ENCODE data around the gene TOM1L2.
"Not testable (repeated sequence)": the region's sequence is repeated elsewhere in the genome, so short reads cannot be mapped to it uniquely, and the experiment has no call there.

TOM1L2 gene

DNA sequence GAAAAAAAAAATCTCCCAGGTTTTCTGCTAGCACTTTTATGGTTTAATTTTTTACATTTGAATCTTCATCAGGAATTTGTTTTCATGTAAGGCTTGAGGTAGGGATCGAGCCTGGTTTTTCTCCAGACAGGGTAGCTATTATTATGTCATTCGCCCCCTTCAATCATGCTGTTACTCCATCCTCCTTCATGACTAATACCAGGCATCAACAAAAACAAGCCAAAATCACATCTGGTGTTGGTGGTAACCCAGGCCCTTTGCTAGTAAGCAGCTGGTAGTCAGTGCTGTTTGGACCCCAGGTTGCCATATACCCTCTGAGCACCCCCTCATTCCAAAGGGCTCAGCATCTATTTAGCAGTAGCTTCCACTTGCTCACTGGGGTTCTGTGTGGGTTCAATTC is 30.0 kb upstream of the TOM1L2 start:
- H3K9ac ChIP-seq (ENCODE audit: low read length) = no peak overlapping the region
- no CpG with 5 or more reads among the region's 2 CpGs for WGBS (ENCODE audit: extremely low coverage, insufficient coverage, low lambda C conversion rate)
- H2BK120ac ChIP-seq (ENCODE audit: low read depth, low read length) = no peak overlapping the region
- H3K23ac ChIP-seq (ENCODE audit: low read length) = no peak overlapping the region
- no peaks in the 10 kb centered on the region for H3K4me1 ChIP-seq (ENCODE audit: control insufficient read depth, low read depth, low read length)
- no peak overlapping the region for H2AK5ac ChIP-seq (ENCODE audit: low read length)
- no peak overlapping the region for H3K4me2 ChIP-seq (ENCODE audit: low read length)
- H3K79me2 ChIP-seq (ENCODE audit: control insufficient read depth, insufficient read depth, low read length) = no peaks in the 10 kb centered on the region
- no peaks in the 10 kb centered on the region for H3K27me3 ChIP-seq (ENCODE audit: insufficient read depth, low read length, poor library complexity)
- no peak overlapping the region for H4K8ac ChIP-seq (ENCODE audit: low read depth, low read length)
- no peak for DNase-seq
- H3K27ac ChIP-seq (ENCODE audit: low read depth, low read length) = no peak overlapping the region
- no peak overlapping the region for H3K18ac ChIP-seq (ENCODE audit: low read length)
- H3K4ac ChIP-seq (ENCODE audit: low read depth, low read length) = no peak overlapping the region
- H4K5ac ChIP-seq (ENCODE audit: low read length) = no peak overlapping the region
- no peak overlapping the region for H2BK15ac ChIP-seq (replicated peaks; ENCODE audit: low read depth)
- no peak overlapping the region for H2BK5ac ChIP-seq (ENCODE audit: low read length)
- H3K56ac ChIP-seq (ENCODE audit: low read length) = no peak overlapping the region
- H3K4me3 ChIP-seq (ENCODE audit: low read length) = no peak overlapping the region
- H3K79me1 ChIP-seq (ENCODE audit: low read length) = no peaks in the 10 kb centered on the region
- H3K36me3 ChIP-seq (ENCODE audit: control insufficient read depth, insufficient read depth, low read length) = no peaks in the 10 kb centered on the region

GRCh38 chr17:18000030-18000408 is 27.8 kb upstream of the TOM1L2 start:
- no CpG with 5 or more reads among the region's 8 CpGs for WGBS (ENCODE audit: extremely low coverage, insufficient coverage, low lambda C conversion rate)
- Histone ChIP-seq H2BK5ac (ENCODE audit: low read length) (no peak overlapping the region), H3K27ac (ENCODE audit: low read depth, low read length) (no peak overlapping the region), H3K4ac (ENCODE audit: low read depth, low read length) (no peak overlapping the region), H2BK120ac (ENCODE audit: low read depth, low read length) (no peak overlapping the region), H3K56ac (ENCODE audit: low read length) (no peak overlapping the region), H2BK15ac (replicated peaks; ENCODE audit: low read depth) (no peak overlapping the region), H3K4me3 (ENCODE audit: low read length) (no peak overlapping the region), H3K4me1 (ENCODE audit: control insufficient read depth, low read depth, low read length) (no peaks in the 10 kb centered on the region), H2AK5ac (ENCODE audit: low read length) (no peak overlapping the region), H3K4me2 (ENCODE audit: low read length) (no peak overlapping the region), H3K9ac (ENCODE audit: low read length) (no peak overlapping the region), H3K18ac (ENCODE audit: low read length) (no peak overlapping the region), H4K8ac (ENCODE audit: low read depth, low read length) (no peak overlapping the region), H3K79me2 (ENCODE audit: control insufficient read depth, insufficient read depth, low read length) (no peaks in the 10 kb centered on the region), H3K23ac (ENCODE audit: low read length) (no peak overlapping the region), H3K36me3 (ENCODE audit: control insufficient read depth, insufficient read depth, low read length) (no peaks in the 10 kb centered on the region), H3K27me3 (ENCODE audit: insufficient read depth, low read length, poor library complexity) (no peaks in the 10 kb centered on the region), H3K79me1 (ENCODE audit: low read length) (no peaks in the 10 kb centered on the region), H4K5ac (ENCODE audit: low read length) (no peak overlapping the region)
- DNase-seq = no peak

DNA sequence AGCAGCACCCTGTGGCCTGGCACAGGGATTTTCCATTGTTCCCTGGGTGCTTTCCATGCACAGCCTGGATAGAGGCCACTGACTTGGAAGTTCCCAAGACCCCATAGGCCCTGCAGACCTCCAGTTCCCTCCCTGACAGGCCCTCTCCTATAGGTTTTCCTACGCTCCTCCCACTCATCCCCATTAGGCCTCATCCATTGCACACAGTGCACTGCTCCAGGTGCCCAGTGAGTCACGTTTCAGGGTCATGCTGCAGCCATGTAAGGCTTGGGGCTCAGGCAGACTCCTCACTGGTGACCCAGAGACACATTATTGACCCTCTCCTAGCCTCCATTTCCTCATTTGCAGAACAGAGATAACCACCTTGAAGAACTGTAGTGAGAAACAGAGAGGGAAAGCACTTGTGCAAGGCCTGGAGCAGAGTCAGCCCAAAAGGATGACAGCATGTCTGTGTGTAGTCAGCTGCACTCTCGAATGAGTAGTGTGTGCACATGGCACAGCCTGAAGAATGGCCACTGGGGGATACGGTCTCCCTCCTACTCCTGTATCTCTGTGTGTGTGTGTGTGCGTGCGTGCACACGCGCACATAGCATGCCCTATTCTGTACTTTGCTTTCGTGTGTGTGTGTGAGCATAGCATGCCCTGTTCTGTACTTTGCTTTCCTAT is 27.3 kb upstream of the TOM1L2 start:
- Histone ChIP-seq H4K5ac (ENCODE audit: low read length) (no peak overlapping the region), H3K18ac (ENCODE audit: low read length) (no peak overlapping the region), H2BK120ac (ENCODE audit: low read depth, low read length) (no peak overlapping the region), H4K8ac (ENCODE audit: low read depth, low read length) (no peak overlapping the region), H3K23ac (ENCODE audit: low read length) (no peak overlapping the region), H3K36me3 (ENCODE audit: control insufficient read depth, insufficient read depth, low read length) (no peaks in the 10 kb centered on the region), H3K4me1 (ENCODE audit: control insufficient read depth, low read depth, low read length) (no peaks in the 10 kb centered on the region), H3K27me3 (ENCODE audit: insufficient read depth, low read length, poor library complexity) (no peaks in the 10 kb centered on the region), H3K56ac (ENCODE audit: low read length) (no peak overlapping the region), H3K4me2 (ENCODE audit: low read length) (no peak overlapping the region), H2BK5ac (ENCODE audit: low read length) (no peak overlapping the region), H2BK15ac (replicated peaks; ENCODE audit: low read depth) (no peak overlapping the region), H3K9ac (ENCODE audit: low read length) (no peak overlapping the region), H3K4ac (ENCODE audit: low read depth, low read length) (no peak overlapping the region), H2AK5ac (ENCODE audit: low read length) (no peak overlapping the region), H3K79me2 (ENCODE audit: control insufficient read depth, insufficient read depth, low read length) (no peaks in the 10 kb centered on the region), H3K27ac (ENCODE audit: low read depth, low read length) (no peak overlapping the region), H3K79me1 (ENCODE audit: low read length) (no peaks in the 10 kb centered on the region), H3K4me3 (ENCODE audit: low read length) (no peak overlapping the region)
- WGBS (ENCODE audit: extremely low coverage, insufficient coverage, low lambda C conversion rate) = no CpG with 5 or more reads among the region's 9 CpGs
- DNase-seq = no peak

GRCh38 chr17:17998934-17999333 is 26.7 kb upstream of the TOM1L2 start:
- Histone ChIP-seq H2BK120ac (ENCODE audit: low read depth, low read length) (no peak overlapping the region), H3K27ac (ENCODE audit: low read depth, low read length) (no peak overlapping the region), H2BK5ac (ENCODE audit: low read length) (no peak overlapping the region), H3K18ac (ENCODE audit: low read length) (no peak overlapping the region), H3K79me2 (ENCODE audit: control insufficient read depth, insufficient read depth, low read length) (no peaks in the 10 kb centered on the region), H3K36me3 (ENCODE audit: control insufficient read depth, insufficient read depth, low read length) (no peaks in the 10 kb centered on the region), H4K5ac (ENCODE audit: low read length) (no peak overlapping the region), H3K4ac (ENCODE audit: low read depth, low read length) (no peak overlapping the region), H3K27me3 (ENCODE audit: insufficient read depth, low read length, poor library complexity) (no peaks in the 10 kb centered on the region), H3K79me1 (ENCODE audit: low read length) (no peaks in the 10 kb centered on the region), H3K4me1 (ENCODE audit: control insufficient read depth, low read depth, low read length) (no peaks in the 10 kb centered on the region), H3K23ac (ENCODE audit: low read length) (no peak overlapping the region), H3K56ac (ENCODE audit: low read length) (no peak overlapping the region), H3K4me3 (ENCODE audit: low read length) (no peak overlapping the region), H3K9ac (ENCODE audit: low read length) (no peak overlapping the region), H2AK5ac (ENCODE audit: low read length) (no peak overlapping the region), H2BK15ac (replicated peaks; ENCODE audit: low read depth) (no peak overlapping the region), H4K8ac (ENCODE audit: low read depth, low read length) (no peak overlapping the region), H3K4me2 (ENCODE audit: low read length) (no peak overlapping the region)
- WGBS (ENCODE audit: extremely low coverage, insufficient coverage, low lambda C conversion rate) = no CpG with 5 or more reads among the region's 8 CpGs
- DNase-seq = no peak

DNA sequence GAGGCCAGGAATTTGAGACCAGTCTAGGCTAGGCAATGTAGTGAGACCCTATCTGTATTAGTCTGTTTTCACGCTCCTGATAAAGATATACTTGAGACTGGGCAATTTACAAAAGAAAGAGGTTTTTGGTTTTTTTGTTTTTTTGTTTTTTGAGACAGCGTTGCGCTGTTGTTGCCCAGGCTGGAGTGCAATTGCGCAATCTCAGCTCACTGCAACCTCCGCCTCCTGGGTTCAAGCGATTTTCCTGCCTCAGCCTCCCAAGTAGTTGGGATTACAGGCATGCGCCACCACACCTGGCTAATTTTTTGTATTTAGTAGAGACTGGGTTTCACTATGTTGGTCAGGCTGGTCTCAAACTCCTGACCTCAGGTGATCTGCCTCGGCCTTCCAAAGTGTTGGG is 23.7 kb upstream of the TOM1L2 start:
- H2AK5ac ChIP-seq (ENCODE audit: low read length); DNase-seq; H4K5ac ChIP-seq (ENCODE audit: low read length); H3K4ac ChIP-seq (ENCODE audit: low read depth, low read length); H3K79me2 ChIP-seq (ENCODE audit: control insufficient read depth, insufficient read depth, low read length); H3K56ac ChIP-seq (ENCODE audit: low read length); H3K4me1 ChIP-seq (ENCODE audit: control insufficient read depth, low read depth, low read length); H3K79me1 ChIP-seq (ENCODE audit: low read length); H3K27ac ChIP-seq (ENCODE audit: low read depth, low read length); H3K9ac ChIP-seq (ENCODE audit: low read length); H3K4me2 ChIP-seq (ENCODE audit: low read length); H3K36me3 ChIP-seq (ENCODE audit: control insufficient read depth, insufficient read depth, low read length); H3K4me3 ChIP-seq (ENCODE audit: low read length); H4K8ac ChIP-seq (ENCODE audit: low read depth, low read length); H3K18ac ChIP-seq (ENCODE audit: low read length); H2BK5ac ChIP-seq (ENCODE audit: low read length); H2BK15ac ChIP-seq (replicated peaks; ENCODE audit: low read depth); H3K27me3 ChIP-seq (ENCODE audit: insufficient read depth, low read length, poor library complexity); H3K23ac ChIP-seq (ENCODE audit: low read length); H2BK120ac ChIP-seq (ENCODE audit: low read depth, low read length): not testable (repeated sequence)
- no CpG with 5 or more reads among the region's 8 CpGs for WGBS (ENCODE audit: extremely low coverage, insufficient coverage, low lambda C conversion rate)
